ENCODE data around the gene IRF8.
"Not testable (repeated sequence)": the region's sequence is repeated elsewhere in the genome, so short reads cannot be mapped to it uniquely, and the experiment has no call there.

- TF ChIP-seq CTCF, POLR2A (IDR thresholded peaks at IDR 0.05): not testable (repeated sequence)
Observed at GRCh38 chr16:85942659-85943058, 43.7 kb downstream of the IRF8 start.
